ENCODE results near the gene NPC1L1. TPM values are rescaled to one million over a fixed set of nuclear protein-coding genes. Genes with fewer than 3 reads are reported as not detected.

Gene NPC1L1
- total RNA-seq, 2 donors from 2014 or later, result 0.52 TPM; not detected in 1

GRCh38 chr7:44537442-44537841, 3.7 kb downstream of the NPC1L1 start:
- Histone ChIP-seq H3K4me3 (no peak overlapping the region), H3K27ac (no peak overlapping the region), H3K27me3 (no peaks in the 10 kb centered on the region), H3K36me3 (replicated peaks in 1 of 2; ENCODE audit: insufficient read depth in 1 of 2, low read depth in 2 of 2) (no peaks in the 10 kb centered on the region), H3K4me1 (no peaks in the 10 kb centered on the region), H3K9me3 (no peaks in the 10 kb centered on the region)
- ATAC-seq (no peak), DNase-seq (no peak)
- TF ChIP-seq, protein P1, sequence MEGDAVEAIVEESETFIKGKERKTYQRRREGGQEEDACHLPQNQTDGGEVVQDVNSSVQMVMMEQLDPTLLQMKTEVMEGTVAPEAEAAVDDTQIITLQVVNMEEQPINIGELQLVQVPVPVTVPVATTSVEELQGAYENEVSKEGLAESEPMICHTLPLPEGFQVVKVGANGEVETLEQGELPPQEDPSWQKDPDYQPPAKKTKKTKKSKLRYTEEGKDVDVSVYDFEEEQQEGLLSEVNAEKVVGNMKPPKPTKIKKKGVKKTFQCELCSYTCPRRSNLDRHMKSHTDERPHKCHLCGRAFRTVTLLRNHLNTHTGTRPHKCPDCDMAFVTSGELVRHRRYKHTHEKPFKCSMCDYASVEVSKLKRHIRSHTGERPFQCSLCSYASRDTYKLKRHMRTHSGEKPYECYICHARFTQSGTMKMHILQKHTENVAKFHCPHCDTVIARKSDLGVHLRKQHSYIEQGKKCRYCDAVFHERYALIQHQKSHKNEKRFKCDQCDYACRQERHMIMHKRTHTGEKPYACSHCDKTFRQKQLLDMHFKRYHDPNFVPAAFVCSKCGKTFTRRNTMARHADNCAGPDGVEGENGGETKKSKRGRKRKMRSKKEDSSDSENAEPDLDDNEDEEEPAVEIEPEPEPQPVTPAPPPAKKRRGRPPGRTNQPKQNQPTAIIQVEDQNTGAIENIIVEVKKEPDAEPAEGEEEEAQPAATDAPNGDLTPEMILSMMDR (IDR thresholded peaks at IDR 0.05), result no peak
- TF ChIP-seq POLR2A (IDR thresholded peaks at IDR 0.05), result no peak
- 93 to 96% methylated on average over 6 of the region's 6 CpGs for WGBS, 2 donors
- intact Hi-C loops (cut with DNase I), result no loop called here

DNA sequence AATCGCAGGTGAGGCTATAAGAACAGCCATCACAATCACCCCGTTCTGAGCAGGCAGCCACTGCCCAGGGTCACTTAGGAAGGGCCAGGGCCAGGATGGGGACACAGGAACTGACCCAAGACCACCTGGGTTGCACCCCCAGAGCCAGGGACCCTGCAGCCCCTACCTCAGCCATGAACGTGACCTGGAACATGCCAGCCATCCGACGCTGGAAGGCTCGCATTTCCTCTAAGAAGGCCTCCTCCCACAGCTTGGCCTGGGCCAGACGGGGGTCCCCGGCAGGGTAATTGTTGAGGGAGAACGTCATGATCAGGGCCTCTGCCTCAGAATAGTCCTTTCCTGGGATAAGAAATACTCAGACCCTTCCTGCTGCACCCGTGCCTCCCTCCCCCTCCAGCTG, 5.0 kb downstream of the NPC1L1 start:
- DNase-seq, result no peak
- 74 to 81% methylated on average over 8 to 10 of the region's 10 CpGs for WGBS, 2 donors
- Histone ChIP-seq H3K4me3 (no peak overlapping the region), H3K9me3 (no peaks in the 10 kb centered on the region), H3K4me1 (no peaks in the 10 kb centered on the region), H3K27me3 (no peaks in the 10 kb centered on the region), H3K36me3 (replicated peaks in 1 of 2; ENCODE audit: insufficient read depth in 1 of 2, low read depth in 2 of 2) (no peaks in the 10 kb centered on the region), H3K27ac (no peak overlapping the region)
- ATAC-seq, result no peak
- no peak for TF ChIP-seq POLR2A (IDR thresholded peaks at IDR 0.05)
- TF ChIP-seq, protein P1 (IDR thresholded peaks at IDR 0.05), result no peak
- intact Hi-C loops (cut with DNase I), result no loop called here

GRCh38 chr7:44535348-44536064, 5.6 kb downstream of the NPC1L1 start:
- TF ChIP-seq POLR2A (IDR thresholded peaks at IDR 0.05), result no peak
- TF ChIP-seq, protein P1 (IDR thresholded peaks at IDR 0.05), result no peak
- 91 to 95% methylated on average over 4 to 8 of the region's 8 CpGs for WGBS, 2 donors
- ATAC-seq, result no peak

GRCh38 chr7:44534501-44534900, 6.6 kb downstream of the NPC1L1 start:
- DNase-seq, result peak in 2 of 4 donors; percentile 33 to 42
- no peaks in the 10 kb centered on the region for H3K27me3 ChIP-seq
- no peak for TF ChIP-seq POLR2A (IDR thresholded peaks at IDR 0.05)
- TF ChIP-seq, protein P1 (IDR thresholded peaks at IDR 0.05), result peak in 6 of 7 experiments; percentile 30 to 36 (median 31)
- H3K36me3 ChIP-seq (replicated peaks in 1 of 2; ENCODE audit: insufficient read depth in 1 of 2, low read depth in 2 of 2), result no peaks in the 10 kb centered on the region
- no peaks in the 10 kb centered on the region for H3K9me3 ChIP-seq
- no peak overlapping the region for H3K27ac ChIP-seq
- no peak for ATAC-seq
- 59 to 95% methylated on average over 4 to 7 of the region's 7 CpGs for WGBS, 2 donors
- intact Hi-C loops (cut with DNase I), result no loop called here
- no peak overlapping the region for H3K4me3 ChIP-seq
- no peaks in the 10 kb centered on the region for H3K4me1 ChIP-seq

More at GRCh38 chr7:44535348-44536064, 5.6 kb downstream of the NPC1L1 start:
- no peak for DNase-seq
- H3K27ac ChIP-seq, result no peak overlapping the region
- no peak overlapping the region for H3K4me3 ChIP-seq
- no peaks in the 10 kb centered on the region for H3K4me1 ChIP-seq
- no peaks in the 10 kb centered on the region for H3K27me3 ChIP-seq
- intact Hi-C loops (cut with DNase I), result no loop called here
- no peaks in the 10 kb centered on the region for H3K9me3 ChIP-seq
- no peaks in the 10 kb centered on the region for H3K36me3 ChIP-seq (replicated peaks in 1 of 2; ENCODE audit: insufficient read depth in 1 of 2, low read depth in 2 of 2)

- Histone ChIP-seq H3K4me3 (no peak overlapping the region), H3K9me3 (no peaks in the 10 kb centered on the region), H3K27ac (no peak overlapping the region), H3K27me3 (no peaks in the 10 kb centered on the region), H3K4me1 (no peaks in the 10 kb centered on the region), H3K36me3 (replicated peaks in 1 of 2; ENCODE audit: insufficient read depth in 1 of 2, low read depth in 2 of 2) (no peaks in the 10 kb centered on the region)
- ATAC-seq, result no peak
- intact Hi-C loops (cut with DNase I), result no loop called here
- no peak for TF ChIP-seq POLR2A (IDR thresholded peaks at IDR 0.05)
- TF ChIP-seq, protein P1 (IDR thresholded peaks at IDR 0.05), result no peak
- no peak for DNase-seq
- WGBS, 2 donors, result 43 to 53% methylated on average over 5 of the region's 5 CpGs
Observed at GRCh38 chr7:44534087-44534486, 7.0 kb downstream of the NPC1L1 start.
